A673 (cell line): ENCODE data around the gene HOXB8.

Source experiments
- CTCF ChIP-seq: fragments of 300-800, 200-600 bp; sonication (generic); conservative IDR thresholded peaks from 2 replicates; pipeline ENCODE4 v1.5.1; 2017; ENCODE audit warnings: low read depth, mild to moderate bottlenecking, antibody characterized with exemption, low read length, moderate library complexity, mixed read lengths
- EZH2 ChIP-seq: fragments of 200-600 bp; sonication (generic); IDR thresholded peaks from 2 replicates; pipeline ENCODE4 v1.6.1; 2017; ENCODE audit warnings: borderline replicate concordance, low read depth, mild to moderate bottlenecking, mixed read lengths, antibody characterized with exemption, low read length; ENCODE audit not compliant: poor library complexity, severe bottlenecking

- no peak for TF ChIP-seq CTCF
- no peak for TF ChIP-seq EZH2
These were observed 6.6 kb downstream of the HOXB8 start for GRCh38 chr17:48608494-48608834.
